ENCODE measurements around the gene HMGN3.

GRCh38 chr6:79208816-79209215 lies 25.7 kb downstream of the HMGN3 start:
- no peak for TF ChIP-seq CTCF (IDR thresholded peaks at IDR 0.05)
- no peak for TF ChIP-seq POLR2A (IDR thresholded peaks at IDR 0.05)
